Ammon's horn (tissue), 1 donor: ENCODE data around the gene NDUFA6.
A peak's percentile ranks its signal among the peaks of the same experiment; 100 is the strongest.
"Not testable (repeated sequence)": the region's sequence is repeated elsewhere in the genome, so short reads cannot be mapped to it uniquely, and the experiment has no call there.

Source experiments
- DNase-seq: peaks from one replicate; pipeline ENCODE4 v3.0.0-alpha.2; 2016; ENCODE audit warnings: low spot score

Gene NDUFA6

DNA sequence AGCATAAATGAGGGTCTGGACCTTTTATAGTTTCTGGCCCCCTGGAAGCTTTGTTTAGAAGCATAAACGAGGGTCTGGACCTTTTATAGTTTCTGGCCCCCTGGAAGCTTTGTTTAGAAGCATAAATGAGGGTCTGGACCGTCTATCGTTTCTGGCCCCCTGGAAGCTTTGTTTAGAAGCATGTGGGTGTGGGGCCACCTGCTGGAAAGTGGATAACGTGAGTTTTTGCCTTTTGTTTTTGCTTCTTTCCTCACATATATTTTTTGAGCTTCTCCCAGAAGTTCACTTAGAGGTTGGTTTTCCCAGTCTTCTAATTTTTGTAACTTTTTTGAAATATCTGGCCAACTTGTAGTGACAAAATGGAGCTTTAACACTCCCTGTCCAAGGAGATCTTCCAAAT lies 22.2 kb upstream of the NDUFA6 start:
- DNase-seq: not testable (repeated sequence)

DNA sequence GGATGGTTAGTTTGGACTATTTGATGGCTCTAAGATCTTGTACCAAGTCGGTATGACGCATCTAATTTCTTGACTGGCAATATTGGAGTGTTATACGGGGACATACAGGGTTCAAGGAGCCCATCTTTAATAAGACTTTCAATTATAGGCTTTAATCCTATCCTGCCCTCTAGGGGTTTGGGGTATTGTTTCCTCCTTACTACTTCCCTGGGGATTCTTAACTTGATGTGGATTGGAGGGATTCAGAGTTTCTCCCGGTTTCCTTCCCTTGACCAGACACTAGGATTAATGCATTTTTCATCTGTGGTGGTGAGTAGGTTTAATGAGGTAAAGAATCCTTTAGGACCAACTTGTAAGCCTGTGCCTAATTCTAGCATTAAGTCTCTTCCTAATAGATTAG lies 21.2 kb upstream of the NDUFA6 start:
- no peak for DNase-seq

DNA sequence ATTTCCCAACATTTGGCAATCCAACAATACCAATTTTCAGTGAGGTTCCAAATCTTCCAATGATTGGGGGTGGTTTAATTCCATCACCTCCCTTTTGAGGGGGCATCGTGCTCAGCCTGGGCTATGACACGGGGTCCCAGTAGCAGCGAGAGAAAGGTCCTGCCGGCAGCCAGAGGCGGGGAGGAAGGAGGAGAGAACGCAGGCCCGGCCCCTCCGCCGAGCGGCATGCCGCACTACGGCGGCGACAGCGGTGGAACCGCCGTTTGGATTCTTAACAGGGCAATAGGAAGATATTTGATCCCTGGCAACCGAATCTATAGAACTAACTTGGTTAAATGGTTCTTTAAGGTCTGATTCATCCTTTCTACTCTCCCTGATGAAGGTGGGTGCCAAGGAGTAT lies 18.3 kb upstream of the NDUFA6 start:
- DNase-seq: no peak

DNA sequence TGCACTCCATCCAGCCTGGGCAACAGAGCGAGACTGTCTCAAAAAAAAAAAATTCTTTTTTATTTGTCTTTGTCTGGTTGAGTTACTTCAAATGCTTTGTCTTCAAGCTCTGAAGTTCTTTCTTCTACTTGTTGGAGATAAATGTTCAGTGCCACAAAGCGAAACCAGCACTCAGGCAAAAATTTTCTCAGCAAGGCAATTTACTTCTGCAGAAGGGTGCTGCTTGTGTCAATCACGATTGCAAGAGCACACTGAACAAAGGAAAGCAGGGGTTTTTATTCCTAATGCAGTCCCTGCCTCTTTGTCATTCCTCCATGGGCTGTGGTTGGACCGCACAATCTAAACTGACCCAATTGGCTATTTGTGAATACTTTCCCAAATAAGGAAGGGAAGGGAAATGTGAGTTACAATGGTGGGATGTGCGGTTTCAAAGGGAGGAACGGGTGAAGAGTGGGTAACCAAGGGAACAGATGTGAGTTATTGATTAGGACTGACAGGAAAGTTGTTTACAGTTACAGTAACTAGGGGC lies 13.8 kb upstream of the NDUFA6 start:
- not testable (repeated sequence) for DNase-seq

DNA sequence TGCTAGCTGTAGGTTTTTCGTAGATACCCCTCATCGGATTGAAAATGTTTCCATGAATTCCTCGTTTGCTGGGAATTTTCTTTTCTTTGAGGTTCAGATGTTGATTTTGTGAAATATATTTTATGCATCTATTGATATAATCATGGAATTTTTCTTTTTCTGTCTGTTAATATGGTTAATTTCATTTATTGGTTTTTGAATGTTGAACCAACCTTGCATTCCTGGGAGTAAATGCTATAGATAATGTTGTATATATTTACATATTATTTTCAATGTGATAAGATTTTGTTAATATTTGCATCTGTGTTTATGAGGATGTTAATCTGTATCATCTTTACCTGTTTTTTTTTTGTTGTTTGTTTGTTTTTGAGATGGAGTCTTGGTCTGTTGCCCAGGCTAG lies 10.6 kb upstream of the NDUFA6 start:
- DNase-seq: no peak

DNA sequence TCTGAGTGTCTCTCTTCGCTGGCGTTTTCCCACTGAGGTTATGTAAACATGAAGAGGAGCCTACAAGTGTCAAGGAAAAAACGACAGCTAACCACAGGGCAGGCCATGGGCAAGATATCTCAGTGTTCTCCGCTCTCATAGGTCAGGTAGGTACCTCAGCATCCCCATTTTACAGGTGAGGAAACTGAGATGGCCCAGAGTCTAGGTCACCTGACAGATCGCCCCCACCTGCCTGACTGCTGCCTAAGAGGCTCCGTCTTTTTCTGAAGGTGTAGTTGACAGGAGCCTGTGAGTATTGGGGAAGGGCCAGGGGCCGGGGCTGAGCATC lies 847 bp upstream of the NDUFA6 start:
- no peak for DNase-seq

DNA sequence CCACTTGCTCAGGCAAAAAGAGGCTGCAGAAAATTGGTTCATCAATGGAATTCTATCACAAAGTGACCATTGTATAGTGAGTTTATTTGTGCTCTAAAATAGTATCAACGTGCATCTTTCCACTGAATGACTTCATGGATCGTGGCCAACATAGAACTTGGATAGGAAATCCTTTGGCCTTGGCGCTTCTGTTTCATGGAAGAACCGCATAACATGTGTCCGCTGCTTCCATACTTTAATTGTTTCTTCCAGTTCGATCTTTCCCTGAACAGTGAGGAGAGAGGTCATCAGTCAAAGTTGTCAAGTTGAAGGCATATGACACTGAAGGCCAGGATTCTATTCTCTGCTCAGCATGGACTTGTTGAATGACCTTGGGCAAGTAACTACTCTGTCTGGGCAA lies 4.5 kb downstream of the NDUFA6 start:
- DNase-seq: no peak

DNA sequence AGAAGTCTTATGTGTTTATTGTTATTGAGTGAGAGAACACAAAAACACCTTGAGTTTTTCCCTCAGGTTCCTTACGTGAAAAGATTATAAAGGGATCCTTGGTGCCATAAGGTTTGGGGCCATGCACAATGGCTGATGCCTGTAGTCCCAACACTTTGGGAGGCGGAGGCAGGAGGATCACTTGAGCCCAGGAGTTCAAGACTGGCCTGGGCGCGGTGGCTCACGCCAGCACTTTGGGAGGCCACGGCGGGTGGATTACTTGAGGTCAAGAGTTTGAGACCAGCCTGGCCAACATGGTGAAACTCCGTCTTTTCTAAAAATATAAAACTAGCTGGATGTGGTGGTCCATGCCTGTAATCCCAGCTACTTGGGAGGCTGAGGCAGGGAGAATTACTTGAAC lies 5.7 kb downstream of the NDUFA6 start:
- DNase-seq: no peak

DNA sequence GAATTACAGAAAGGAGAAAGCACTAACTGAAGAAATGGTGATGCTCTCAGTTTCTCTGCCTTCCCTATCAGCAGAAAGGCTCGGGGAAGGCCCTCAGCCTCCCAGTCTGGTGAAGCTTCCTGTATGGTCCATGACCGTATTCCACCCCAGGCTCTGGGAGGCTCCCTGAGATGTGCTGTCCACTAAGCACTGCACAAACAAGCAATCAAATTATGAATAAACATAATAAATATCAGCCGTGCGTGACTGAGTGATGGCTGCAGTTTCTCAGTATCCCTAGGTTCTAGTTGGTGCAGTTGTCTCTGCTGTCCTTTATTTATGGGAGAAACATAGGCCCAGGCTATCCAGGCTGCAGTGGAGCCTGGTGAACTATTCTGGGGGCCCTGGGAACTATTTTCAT lies 7.5 kb downstream of the NDUFA6 start:
- no peak for DNase-seq

DNA sequence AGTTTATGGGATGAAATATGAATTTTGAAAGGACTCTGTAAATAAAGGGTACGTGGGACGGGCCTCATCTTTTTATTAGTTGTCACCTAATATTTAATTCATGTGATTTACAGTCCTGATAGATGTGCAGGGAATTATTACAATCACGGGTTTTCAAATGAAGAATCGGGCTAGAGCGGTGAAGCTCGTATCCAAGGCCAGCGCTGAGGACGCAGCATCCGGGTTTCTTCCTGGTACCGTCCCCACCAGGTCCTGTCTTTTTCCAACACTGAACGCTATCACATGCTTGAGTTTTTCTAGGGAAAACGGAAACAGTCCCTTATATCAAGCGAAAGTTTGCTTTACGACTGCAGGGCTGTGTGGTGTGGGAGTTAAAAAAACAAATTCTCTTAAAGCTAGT lies 10.3 kb downstream of the NDUFA6 start:
- DNase-seq: peak; percentile 62

DNA sequence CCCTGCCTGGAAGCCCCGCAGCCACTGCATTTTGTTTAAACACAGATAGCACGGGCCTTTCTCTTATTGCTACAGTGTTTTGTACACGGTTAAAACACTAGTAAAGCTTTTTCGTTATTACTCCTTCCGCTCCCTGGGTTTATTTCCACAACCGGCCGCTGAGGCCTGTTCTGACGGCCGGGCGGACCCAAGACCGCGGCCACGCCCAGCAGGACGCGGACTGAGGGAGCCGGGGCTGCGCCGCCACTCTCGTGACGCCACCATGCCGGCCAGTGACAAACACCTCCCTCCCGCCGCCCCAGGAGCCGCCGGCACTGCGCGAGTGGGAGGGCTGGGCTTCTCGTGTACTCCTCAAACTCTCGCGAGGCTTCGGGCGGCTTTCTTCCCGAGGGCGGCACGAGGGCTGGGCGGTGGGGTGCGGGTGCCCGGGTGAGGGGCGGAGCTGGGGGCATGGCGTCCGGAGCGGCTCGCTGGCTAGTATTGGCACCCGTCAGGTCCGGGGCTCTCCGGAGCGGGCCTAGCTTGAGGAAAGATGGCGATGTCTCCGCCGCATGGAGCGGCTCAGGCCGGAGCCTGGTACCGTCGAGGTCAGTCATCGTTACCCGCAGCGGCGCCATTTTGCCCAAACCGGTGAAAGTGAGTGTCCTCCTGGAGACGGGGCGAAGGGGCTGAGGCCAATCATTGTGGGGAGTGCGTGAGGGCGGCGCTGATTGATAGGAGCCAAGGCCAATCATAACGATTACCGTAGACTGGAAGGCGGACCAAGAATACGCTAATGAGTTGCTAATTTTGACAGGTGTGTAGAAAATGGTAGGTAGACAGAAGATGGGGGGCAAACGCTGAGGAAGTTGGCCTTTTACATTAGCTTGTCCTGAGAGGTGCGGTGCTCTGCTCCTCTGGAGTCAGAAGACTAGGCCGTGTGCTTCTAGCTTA lies 11.0 kb downstream of the NDUFA6 start, which contains the start of gene SMDT1:
Gene SMDT1, plus strand, starts transcription at position 382 of the 933 bp plus-strand sequence. Its CDS starts 69 bp downstream, at position 451.
- peak; percentile 99 for DNase-seq

DNA sequence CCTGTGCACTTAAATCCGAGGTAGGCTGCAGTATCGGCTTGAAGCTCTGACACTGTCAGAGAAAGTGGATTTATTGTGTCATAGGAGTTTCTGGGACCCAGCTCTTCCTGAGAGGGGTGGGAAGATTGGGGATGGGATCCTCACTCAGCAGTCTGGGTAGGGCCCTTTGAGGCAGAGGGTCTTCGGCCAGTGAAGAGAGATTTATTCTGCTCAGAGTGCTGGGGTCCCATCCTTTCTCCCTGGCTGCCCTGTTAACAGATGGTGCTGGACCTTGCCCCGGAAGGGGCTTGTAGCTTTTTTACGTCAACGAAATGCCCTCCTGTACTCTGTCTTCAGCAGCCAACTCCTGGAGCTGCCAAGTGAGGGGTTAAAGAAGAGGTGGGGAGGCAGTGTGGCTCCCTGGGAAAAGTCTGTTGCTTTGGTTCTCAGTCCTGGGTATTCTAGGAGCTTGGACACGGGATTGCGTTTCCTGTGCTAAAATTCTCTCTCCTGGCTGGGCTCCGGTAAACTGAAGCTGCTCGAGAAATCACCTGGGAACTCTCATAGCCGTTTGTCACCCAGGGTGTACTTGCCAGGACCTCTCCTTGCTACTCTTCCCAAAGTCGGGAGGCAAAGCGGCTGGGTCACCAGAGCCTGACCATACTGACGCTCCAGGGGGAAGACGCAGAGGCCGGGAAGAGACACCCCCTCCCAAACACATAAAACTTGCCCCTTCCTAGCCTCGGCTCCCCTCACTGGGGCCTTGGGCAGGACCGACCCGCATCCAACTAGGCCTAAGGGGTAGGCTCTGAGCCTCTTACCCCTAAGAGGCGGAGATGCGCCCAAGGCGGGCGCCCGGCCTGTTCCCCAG lies 11.9 kb downstream of the NDUFA6 start:
- DNase-seq: peak; percentile 29

DNA sequence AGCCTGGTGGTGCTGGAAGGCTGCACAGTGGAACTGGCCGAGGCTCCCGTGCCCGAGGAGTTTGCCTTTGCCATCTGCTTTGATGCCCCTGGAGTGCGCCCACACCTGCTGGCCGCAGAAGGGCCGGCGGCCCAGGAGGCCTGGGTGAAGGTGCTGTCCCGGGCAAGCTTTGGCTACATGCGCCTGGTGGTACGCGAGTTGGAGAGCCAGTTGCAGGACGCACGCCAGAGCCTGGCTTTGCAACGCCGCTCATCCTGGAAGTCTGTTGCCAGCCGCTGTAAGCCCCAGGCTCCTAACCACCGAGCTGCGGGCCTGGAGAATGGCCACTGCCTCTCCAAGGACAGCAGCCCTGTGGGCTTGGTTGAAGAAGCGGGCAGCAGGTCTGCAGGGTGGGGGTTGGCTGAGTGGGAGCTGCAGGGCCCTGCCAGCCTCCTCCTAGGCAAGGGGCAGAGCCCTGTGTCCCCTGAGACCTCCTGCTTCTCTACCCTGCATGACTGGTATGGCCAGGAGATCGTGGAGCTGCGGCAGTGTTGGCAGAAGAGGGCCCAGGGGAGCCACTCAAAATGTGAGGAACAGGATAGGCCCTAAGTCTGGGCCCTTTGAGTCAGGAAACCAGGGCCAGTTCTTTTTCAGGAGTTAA lies 13.0 kb downstream of the NDUFA6 start:
- no peak for DNase-seq

DNA sequence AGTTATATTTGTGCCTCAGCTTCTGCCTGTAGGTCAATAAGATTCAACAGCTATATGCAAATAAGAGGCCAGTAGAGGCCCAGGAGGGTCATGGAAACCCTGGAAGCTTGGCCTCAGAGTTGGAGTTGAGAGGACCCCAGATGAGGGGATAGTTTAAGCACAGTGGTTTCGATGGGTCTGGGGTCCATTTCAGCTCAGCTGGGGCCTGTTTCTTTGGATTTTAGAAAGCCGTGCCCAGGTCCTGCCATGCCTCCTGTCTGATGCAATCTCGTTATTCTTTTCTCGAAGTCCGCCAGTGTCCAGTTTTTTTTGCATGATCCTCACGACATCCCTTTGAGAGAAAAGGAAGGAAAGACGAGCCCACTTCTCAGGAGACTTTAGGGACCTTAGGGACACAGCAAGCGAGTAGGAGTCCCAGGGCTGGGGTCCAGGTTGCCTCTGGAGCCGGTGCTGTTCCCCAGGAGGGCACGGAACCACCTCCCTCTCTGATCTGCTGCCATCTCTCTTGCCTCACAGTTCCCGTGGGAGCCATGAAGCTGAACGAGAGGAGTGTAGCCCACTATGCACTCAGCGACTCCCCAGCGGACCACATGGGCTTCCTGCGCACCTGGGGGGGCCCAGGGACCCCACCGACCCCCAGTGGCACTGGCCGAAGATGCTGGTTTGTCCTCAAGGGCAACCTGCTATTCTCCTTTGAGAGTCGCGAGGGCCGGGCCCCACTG lies 13.6 kb downstream of the NDUFA6 start:
- no peak for DNase-seq

DNA sequence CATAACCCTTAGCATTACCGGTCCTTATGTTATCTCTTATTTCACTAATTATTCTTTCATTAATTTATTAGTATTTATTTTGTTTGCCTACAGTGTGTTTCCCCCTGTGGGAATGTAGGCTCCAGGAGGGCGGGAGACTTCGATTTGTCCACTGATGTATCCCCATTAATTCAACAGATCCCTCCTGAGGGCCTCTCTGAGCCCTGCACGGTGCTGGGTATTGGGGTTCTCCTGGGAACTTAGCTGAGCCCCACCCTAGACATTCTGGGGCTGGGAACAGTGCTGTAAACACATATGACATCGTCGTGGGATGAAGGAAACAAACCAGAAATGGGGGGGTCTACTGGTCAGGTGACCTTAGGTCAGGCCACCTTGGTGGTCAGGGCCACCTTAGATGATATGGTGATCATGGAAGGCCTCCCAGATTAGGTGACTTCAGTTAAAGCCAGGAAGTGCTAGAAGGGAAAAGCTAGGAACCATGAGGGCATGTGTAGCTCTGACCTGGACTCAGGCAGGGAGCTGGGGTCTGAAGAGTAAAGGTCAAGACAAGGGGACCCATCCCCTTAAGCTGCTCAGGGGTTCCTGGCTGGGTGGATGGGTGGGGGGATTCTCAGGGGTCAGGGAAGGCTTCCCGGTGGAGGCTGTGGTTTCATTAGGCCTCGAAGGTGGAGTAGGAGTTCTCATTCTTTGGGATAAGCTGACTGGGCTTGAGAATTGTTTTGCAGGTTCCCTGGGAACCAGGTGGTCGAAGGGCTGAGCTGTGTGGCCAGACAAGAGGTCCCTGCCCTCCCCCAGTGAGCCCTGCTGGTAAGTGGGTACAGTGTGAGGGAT lies 15.5 kb downstream of the NDUFA6 start:
- no peak for DNase-seq

DNA sequence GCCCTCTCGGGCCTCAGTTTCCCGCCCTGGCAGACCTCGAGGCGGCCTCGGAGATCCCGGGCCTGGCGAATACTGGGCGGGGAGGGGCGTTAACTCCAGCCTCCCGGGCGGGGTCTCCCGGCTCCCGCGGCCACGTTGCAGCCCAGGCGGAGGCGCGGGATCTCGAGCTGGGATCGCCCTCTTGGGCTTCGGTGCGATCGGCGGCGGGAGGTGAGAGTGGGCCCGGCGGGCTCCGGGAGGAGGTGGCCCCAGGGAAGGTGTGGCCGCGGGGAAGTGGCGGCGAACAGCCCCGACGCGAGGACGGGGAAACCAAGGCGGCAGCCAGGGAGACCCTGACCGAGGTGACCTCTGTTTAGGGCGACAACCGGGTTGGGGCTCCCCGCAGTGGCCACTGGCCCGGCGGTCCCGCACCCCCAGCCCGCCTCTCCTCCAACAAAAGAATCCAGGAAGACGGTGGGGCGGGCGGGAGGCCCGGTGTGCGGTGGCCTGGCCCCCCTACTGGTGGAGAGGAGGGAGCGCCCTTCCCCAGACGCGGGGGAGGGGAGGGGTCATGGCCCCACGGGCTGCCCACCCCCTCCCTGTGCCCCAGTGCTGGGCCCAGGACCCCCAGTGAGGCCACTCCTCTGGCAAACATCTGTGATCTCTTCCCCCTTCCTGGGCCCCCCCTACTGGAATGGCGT lies 16.3 kb downstream of the NDUFA6 start, which contains the start of gene PHETA2:
Gene PHETA2, plus strand, starts transcription at position 117 of the 680 bp plus-strand sequence. CDS start 3,046 bp downstream, outside the sequence.
- DNase-seq: no peak

DNA sequence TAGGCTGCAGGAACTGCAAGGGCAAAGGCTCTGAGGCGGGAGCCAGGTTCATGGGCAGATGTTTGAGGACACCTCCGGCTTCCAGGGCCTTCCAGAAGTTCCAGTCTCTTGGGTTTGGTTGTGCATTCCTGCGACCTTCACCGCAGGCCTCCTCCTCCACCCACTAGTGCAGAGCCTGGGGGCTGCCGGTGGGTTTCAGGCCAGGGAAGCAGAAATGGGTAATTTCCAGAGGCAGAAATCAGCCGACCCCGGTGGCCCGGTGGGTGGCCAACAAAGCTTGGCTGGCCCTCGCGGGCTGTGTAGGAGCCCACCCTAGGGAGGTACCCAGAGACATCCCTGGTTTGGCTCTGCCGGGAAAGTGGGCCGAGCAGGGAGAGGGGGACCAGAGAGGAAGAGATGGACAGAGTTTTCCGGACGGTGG lies 16.9 kb downstream of the NDUFA6 start:
- DNase-seq: no peak

DNA sequence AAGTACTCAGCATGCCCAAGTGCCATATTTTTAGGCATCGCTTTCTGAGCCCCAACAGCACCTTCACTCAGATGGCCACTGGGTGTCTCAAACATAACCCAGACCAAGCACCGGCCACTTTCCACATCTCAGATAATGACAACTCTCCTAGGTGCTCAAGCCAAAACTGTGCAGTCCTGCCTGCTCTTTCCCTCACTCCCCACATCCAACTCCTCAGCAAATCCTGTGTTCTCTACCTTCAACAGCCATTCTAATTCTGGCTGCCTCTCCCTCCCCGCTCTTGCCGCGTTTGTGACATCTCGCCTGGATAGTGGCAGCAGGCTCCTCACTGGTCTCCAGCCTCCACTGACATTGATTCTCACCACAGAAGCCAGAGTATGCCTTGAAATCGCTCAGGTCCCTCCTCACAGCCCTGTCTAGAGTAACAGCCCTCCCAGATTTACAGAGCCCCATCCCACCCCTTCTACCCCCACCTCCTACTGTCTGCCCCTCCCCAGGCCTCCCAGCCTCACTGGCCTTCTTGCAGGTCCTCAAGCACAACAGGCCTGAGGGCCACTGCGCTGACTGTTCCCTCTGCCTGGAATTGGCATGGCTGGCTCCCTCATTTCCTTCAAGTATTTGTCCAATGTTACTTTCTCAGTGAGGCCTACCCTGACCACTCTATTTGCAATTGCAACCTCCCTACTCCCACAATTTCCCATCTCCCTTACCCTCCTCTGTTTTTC lies 17.8 kb downstream of the NDUFA6 start:
- no peak for DNase-seq

DNA sequence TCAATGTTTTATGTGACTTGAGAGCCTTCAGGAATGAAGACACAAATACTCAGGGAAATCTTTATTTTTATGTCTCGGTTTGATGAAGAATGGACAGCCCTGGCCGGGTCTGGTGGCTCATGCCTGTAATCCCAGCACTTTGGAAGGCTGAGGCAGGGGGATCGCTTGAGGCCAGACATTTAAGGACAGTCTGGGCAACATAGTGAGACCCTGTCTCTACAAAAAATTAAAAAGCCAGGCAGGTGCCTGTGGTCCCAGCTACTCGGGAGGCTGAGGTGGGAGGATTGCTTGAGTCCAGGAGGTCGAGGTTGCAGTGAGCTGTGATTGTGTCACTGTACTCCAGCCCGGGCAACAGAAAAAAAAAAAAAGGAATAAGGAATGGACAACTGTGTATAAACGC lies 19.1 kb downstream of the NDUFA6 start:
- DNase-seq: not testable (repeated sequence)
